ENCODE results near the gene ACTL7B.
A peak's percentile ranks its signal among the peaks of the same experiment; 100 is the strongest.

ACTL7B gene

GRCh38 chr9:108813951-108814601, 41.7 kb downstream of the ACTL7B start:
- Histone ChIP-seq H3K27ac (no peak overlapping the region), H3K4me1 (no peaks in the 10 kb centered on the region), H3K9me3 (no peaks in the 10 kb centered on the region), H3K36me3 (no peaks in the 10 kb centered on the region), H3K4me3 (no peak overlapping the region), H3K27me3 (no peaks in the 10 kb centered on the region)
- TF ChIP-seq, protein P1, sequence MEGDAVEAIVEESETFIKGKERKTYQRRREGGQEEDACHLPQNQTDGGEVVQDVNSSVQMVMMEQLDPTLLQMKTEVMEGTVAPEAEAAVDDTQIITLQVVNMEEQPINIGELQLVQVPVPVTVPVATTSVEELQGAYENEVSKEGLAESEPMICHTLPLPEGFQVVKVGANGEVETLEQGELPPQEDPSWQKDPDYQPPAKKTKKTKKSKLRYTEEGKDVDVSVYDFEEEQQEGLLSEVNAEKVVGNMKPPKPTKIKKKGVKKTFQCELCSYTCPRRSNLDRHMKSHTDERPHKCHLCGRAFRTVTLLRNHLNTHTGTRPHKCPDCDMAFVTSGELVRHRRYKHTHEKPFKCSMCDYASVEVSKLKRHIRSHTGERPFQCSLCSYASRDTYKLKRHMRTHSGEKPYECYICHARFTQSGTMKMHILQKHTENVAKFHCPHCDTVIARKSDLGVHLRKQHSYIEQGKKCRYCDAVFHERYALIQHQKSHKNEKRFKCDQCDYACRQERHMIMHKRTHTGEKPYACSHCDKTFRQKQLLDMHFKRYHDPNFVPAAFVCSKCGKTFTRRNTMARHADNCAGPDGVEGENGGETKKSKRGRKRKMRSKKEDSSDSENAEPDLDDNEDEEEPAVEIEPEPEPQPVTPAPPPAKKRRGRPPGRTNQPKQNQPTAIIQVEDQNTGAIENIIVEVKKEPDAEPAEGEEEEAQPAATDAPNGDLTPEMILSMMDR (IDR thresholded peaks at IDR 0.05), result peak; percentile 16 to 42
- intact Hi-C loops (cut with DNase I; ENCODE audit: low total_unique reads), result no loop called here
- no peak for DNase-seq

GRCh38 chr9:108812396-108813025, 43.3 kb downstream of the ACTL7B start:
- no peaks in the 10 kb centered on the region for H3K4me1 ChIP-seq
- intact Hi-C loops (cut with DNase I; ENCODE audit: low total_unique reads), result no loop called here
- H3K4me3 ChIP-seq, result no peak overlapping the region
- H3K9me3 ChIP-seq, result no peaks in the 10 kb centered on the region
- TF ChIP-seq, protein P1 (IDR thresholded peaks at IDR 0.05), result no peak
- H3K36me3 ChIP-seq, result no peaks in the 10 kb centered on the region
- no peak overlapping the region for H3K27ac ChIP-seq
- no peaks in the 10 kb centered on the region for H3K27me3 ChIP-seq
- no peak for DNase-seq

DNA sequence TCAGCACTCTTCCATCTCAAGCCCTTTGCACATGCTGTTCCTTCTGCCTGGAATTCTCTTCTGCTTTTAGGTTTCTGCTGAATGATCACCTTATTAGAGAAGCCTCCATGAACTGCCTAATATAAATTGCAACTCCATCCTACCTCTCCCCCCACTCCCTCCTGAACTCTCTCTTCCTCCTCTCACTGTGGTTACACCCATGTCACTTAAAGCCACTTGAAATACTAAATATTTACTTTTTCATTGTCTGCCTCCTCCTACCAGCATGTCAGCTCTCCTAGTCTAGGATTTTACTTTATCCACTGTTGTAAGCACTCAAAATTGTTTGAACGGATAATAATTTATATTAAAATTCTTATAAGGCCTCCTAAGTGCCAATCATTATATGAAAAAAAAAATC, 43.8 kb downstream of the ACTL7B start:
- intact Hi-C loops (cut with DNase I; ENCODE audit: low total_unique reads), result no loop called here
- no peaks in the 10 kb centered on the region for H3K9me3 ChIP-seq
- TF ChIP-seq, protein P1 (IDR thresholded peaks at IDR 0.05), result no peak
- H3K36me3 ChIP-seq, result no peaks in the 10 kb centered on the region
- H3K27me3 ChIP-seq, result no peaks in the 10 kb centered on the region
- no peak overlapping the region for H3K4me3 ChIP-seq
- H3K27ac ChIP-seq, result no peak overlapping the region
- no peaks in the 10 kb centered on the region for H3K4me1 ChIP-seq
- no peak for DNase-seq

- intact Hi-C loops (cut with DNase I; ENCODE audit: low total_unique reads), result no loop called here
- Histone ChIP-seq H3K4me1 (no peaks in the 10 kb centered on the region), H3K4me3 (no peak overlapping the region)
Observed at GRCh38 chr9:108809269-108809668, 46.5 kb downstream of the ACTL7B start.

More at GRCh38 chr9:108809269-108809668, 46.5 kb downstream of the ACTL7B start:
- no peak for DNase-seq
- no peak overlapping the region for H3K27ac ChIP-seq
- H3K9me3 ChIP-seq, result no peaks in the 10 kb centered on the region
- H3K36me3 ChIP-seq, result no peaks in the 10 kb centered on the region
- TF ChIP-seq, protein P1 (IDR thresholded peaks at IDR 0.05), result no peak
- H3K27me3 ChIP-seq, result no peaks in the 10 kb centered on the region

All from tibial artery (tissue), 4 donors.